Rectal smooth muscle tissue (tissue), 1 donor: ENCODE results near the gene IQSEC1.

Experiments
- H3K27ac ChIP-seq: one replicate; pipeline ENCODE4 v1.7.0; 2013; ENCODE audit warnings: low read depth, low read length, inconsistent platforms
- H3K27me3 ChIP-seq: one replicate; pipeline ENCODE4 v1.7.0; 2013; ENCODE audit warnings: low read length; ENCODE audit not compliant: control insufficient read depth, insufficient read depth
- H3K36me3 ChIP-seq: one replicate; pipeline ENCODE4 v1.7.0; 2013; ENCODE audit warnings: low read length; ENCODE audit not compliant: control insufficient read depth, insufficient read depth
- H3K4me1 ChIP-seq: one replicate; pipeline ENCODE4 v1.7.0; 2013; ENCODE audit warnings: low read length; ENCODE audit not compliant: control insufficient read depth, insufficient read depth
- H3K4me3 ChIP-seq: one replicate; pipeline ENCODE4 v1.7.0; 2013; ENCODE audit warnings: low read length
- H3K9ac ChIP-seq: one replicate; pipeline ENCODE4 v1.7.0; 2013; ENCODE audit warnings: low read length

IQSEC1 gene

GRCh38 chr3:13037458-13038117 lies 35.6 kb downstream of the IQSEC1 start:
- H3K4me1 ChIP-seq = no peaks in the 10 kb centered on the region
- H3K27ac ChIP-seq = no peak overlapping the region
- H3K4me3 ChIP-seq = no peak overlapping the region
- no peaks in the 10 kb centered on the region for H3K27me3 ChIP-seq
- no peaks in the 10 kb centered on the region for H3K36me3 ChIP-seq
- H3K9ac ChIP-seq = no peak overlapping the region

- H3K4me1 ChIP-seq = no peaks in the 10 kb centered on the region
- H3K36me3 ChIP-seq = no peaks in the 10 kb centered on the region
- no peak overlapping the region for H3K9ac ChIP-seq
- H3K4me3 ChIP-seq = no peak overlapping the region
- no peaks in the 10 kb centered on the region for H3K27me3 ChIP-seq
- no peak overlapping the region for H3K27ac ChIP-seq
Measured at GRCh38 chr3:13034861-13035260, 38.4 kb downstream of the IQSEC1 start.

GRCh38 chr3:13034109-13034800 lies 39.0 kb downstream of the IQSEC1 start:
- Histone ChIP-seq H3K4me1 (no peaks in the 10 kb centered on the region), H3K27me3 (no peaks in the 10 kb centered on the region), H3K9ac (no peak overlapping the region), H3K4me3 (no peak overlapping the region), H3K36me3 (no peaks in the 10 kb centered on the region), H3K27ac (no peak overlapping the region)

- H3K4me3 ChIP-seq = no peak overlapping the region
- H3K27me3 ChIP-seq = no peaks in the 10 kb centered on the region
- H3K4me1 ChIP-seq = no peaks in the 10 kb centered on the region
- H3K9ac ChIP-seq = no peak overlapping the region
- no peak overlapping the region for H3K27ac ChIP-seq
- H3K36me3 ChIP-seq = no peaks in the 10 kb centered on the region
Measured at GRCh38 chr3:13032206-13032605, 41.0 kb downstream of the IQSEC1 start.

GRCh38 chr3:13031621-13032020 lies 41.6 kb downstream of the IQSEC1 start:
- H3K9ac ChIP-seq = no peak overlapping the region
- no peaks in the 10 kb centered on the region for H3K4me1 ChIP-seq
- no peak overlapping the region for H3K4me3 ChIP-seq
- H3K36me3 ChIP-seq = no peaks in the 10 kb centered on the region
- H3K27ac ChIP-seq = no peak overlapping the region
- no peaks in the 10 kb centered on the region for H3K27me3 ChIP-seq

- no peaks in the 10 kb centered on the region for H3K27me3 ChIP-seq
Measured at GRCh38 chr3:13030684-13031083, 42.5 kb downstream of the IQSEC1 start.

GRCh38 chr3:13028010-13028821 lies 45.0 kb downstream of the IQSEC1 start:
- H3K9ac ChIP-seq = no peak overlapping the region
- H3K4me3 ChIP-seq = no peak overlapping the region
- no peaks in the 10 kb centered on the region for H3K36me3 ChIP-seq
- no peak overlapping the region for H3K27ac ChIP-seq
- no peaks in the 10 kb centered on the region for H3K4me1 ChIP-seq
- no peaks in the 10 kb centered on the region for H3K27me3 ChIP-seq

More at GRCh38 chr3:13030684-13031083, 42.5 kb downstream of the IQSEC1 start:
- Histone ChIP-seq H3K4me1 (no peaks in the 10 kb centered on the region), H3K27ac (no peak overlapping the region), H3K4me3 (no peak overlapping the region), H3K36me3 (no peaks in the 10 kb centered on the region), H3K9ac (no peak overlapping the region)

GRCh38 chr3:13027154-13027553 lies 46.1 kb downstream of the IQSEC1 start:
- no peak overlapping the region for H3K27ac ChIP-seq
- H3K4me3 ChIP-seq = no peak overlapping the region
- no peaks in the 10 kb centered on the region for H3K36me3 ChIP-seq
- no peaks in the 10 kb centered on the region for H3K4me1 ChIP-seq
- H3K27me3 ChIP-seq = no peaks in the 10 kb centered on the region
- no peak overlapping the region for H3K9ac ChIP-seq

- no peaks in the 10 kb centered on the region for H3K27me3 ChIP-seq
- H3K4me3 ChIP-seq = no peak overlapping the region
- no peak overlapping the region for H3K9ac ChIP-seq
- H3K27ac ChIP-seq = no peak overlapping the region
- no peaks in the 10 kb centered on the region for H3K36me3 ChIP-seq
- no peaks in the 10 kb centered on the region for H3K4me1 ChIP-seq
Measured at GRCh38 chr3:13026534-13026933, 46.7 kb downstream of the IQSEC1 start.

GRCh38 chr3:13025778-13026518 lies 47.3 kb downstream of the IQSEC1 start:
- Histone ChIP-seq H3K27me3 (no peaks in the 10 kb centered on the region), H3K4me3 (no peak overlapping the region), H3K9ac (no peak overlapping the region), H3K4me1 (no peaks in the 10 kb centered on the region), H3K27ac (no peak overlapping the region), H3K36me3 (no peaks in the 10 kb centered on the region)

GRCh38 chr3:13025090-13025489 lies 48.1 kb downstream of the IQSEC1 start:
- no peaks in the 10 kb centered on the region for H3K36me3 ChIP-seq
- no peak overlapping the region for H3K4me3 ChIP-seq
- H3K9ac ChIP-seq = no peak overlapping the region
- H3K27me3 ChIP-seq = no peaks in the 10 kb centered on the region
- H3K4me1 ChIP-seq = no peaks in the 10 kb centered on the region
- H3K27ac ChIP-seq = no peak overlapping the region

GRCh38 chr3:13024765-13025065 lies 48.5 kb downstream of the IQSEC1 start:
- no peak overlapping the region for H3K27ac ChIP-seq
- no peak overlapping the region for H3K4me3 ChIP-seq
- H3K27me3 ChIP-seq = no peaks in the 10 kb centered on the region
- no peaks in the 10 kb centered on the region for H3K4me1 ChIP-seq
- no peaks in the 10 kb centered on the region for H3K36me3 ChIP-seq
- no peak overlapping the region for H3K9ac ChIP-seq
